Measurements from ENCODE around the gene ECEL1.

- TF ChIP-seq POLR2A (IDR thresholded peaks at IDR 0.05; ENCODE audit: low read depth, low read length) (no peak), TAF1 (IDR thresholded peaks at IDR 0.05; ENCODE audit: low read depth, low read length) (no peak)
Observed at GRCh38 chr2:232455426-232456255, 32.0 kb downstream of the ECEL1 start, which contains the start of gene ALPI.

Data from GM12891 (cell line).